A673 (cell line): Measurements from ENCODE around the gene CHD8. TPM values are rescaled to one million over a fixed set of nuclear protein-coding genes. Genes with fewer than 3 reads are reported as not detected.
A peak's percentile ranks its signal among the peaks of the same experiment; 100 is the strongest.
"Not testable (repeated sequence)": the region's sequence is repeated elsewhere in the genome, so short reads cannot be mapped to it uniquely, and the experiment has no call there.

ENCODE experiments used
- BruUV-seq: library from RNA; stranded (reverse); fragments of 400-500 nt; replicated peaks from 2 replicates; lab custom pipeline; 2021; lab: Mats Ljungman, UMichigan
- CTCF ChIA-PET: fragments of 300-600 bp; sonication (Branson Sonifier 250); formaldehyde crosslinking; loops from one replicate; lab custom pipeline; 2022; ENCODE audit warnings: antibody characterized with exemption; lab: Charles Lee
- POLR2A ChIA-PET: fragments of 300-600 bp; sonication (Branson Sonifier 250); formaldehyde crosslinking; loops from one replicate; lab custom pipeline; 2022; ENCODE audit warnings: antibody characterized with exemption; ENCODE audit not compliant: low non-redundant PET; lab: Charles Lee
- DNase-seq: peaks from one replicate; pipeline ENCODE4 v3.0.0-alpha.2; 2015; ENCODE audit warnings: low spot score
- H3K27ac ChIP-seq: fragments of 200-600 bp; sonication (generic); 2 replicates; pipeline ENCODE4 v1.5.1; 2016; ENCODE audit warnings: mixed run types, low read depth, mild to moderate bottlenecking, mixed read lengths, antibody characterized with exemption, low read length; ENCODE audit not compliant: poor library complexity, severe bottlenecking
- H3K27me3 ChIP-seq: fragments of 200-600 bp; sonication (generic); replicated peaks from 2 replicates; pipeline ENCODE4 v1.6.1; 2017; ENCODE audit warnings: mixed run types, low read depth, mild to moderate bottlenecking, mixed read lengths, antibody characterized with exemption, low read length; ENCODE audit not compliant: insufficient read depth, poor library complexity
- H3K36me3 ChIP-seq: fragments of 200-600 bp; sonication (generic); 2 replicates; pipeline ENCODE4 v1.6.1; 2016; ENCODE audit warnings: mixed run types, mild to moderate bottlenecking, mixed read lengths, antibody characterized with exemption, low read length; ENCODE audit not compliant: insufficient read depth, poor library complexity, severe bottlenecking
- H3K4me1 ChIP-seq: fragments of 200-600 bp; sonication (generic); 2 replicates; pipeline ENCODE4 v1.6.1; 2017; ENCODE audit warnings: mixed run types, mild to moderate bottlenecking, mixed read lengths, antibody characterized with exemption, low read length; ENCODE audit not compliant: insufficient read depth, poor library complexity, severe bottlenecking
- H3K4me3 ChIP-seq: fragments of 200-600 bp; sonication (generic); 2 replicates; pipeline ENCODE4 v1.5.1; 2016; ENCODE audit warnings: low read depth, mixed run types, mild to moderate bottlenecking, mixed read lengths, low read length; ENCODE audit not compliant: poor library complexity, severe bottlenecking
- H3K9me3 ChIP-seq: fragments of 200-600 bp; sonication (generic); 2 replicates; pipeline ENCODE4 v1.6.1; 2016; ENCODE audit warnings: mixed run types, low read depth, mild to moderate bottlenecking, mixed read lengths, antibody characterized with exemption, low read length; ENCODE audit not compliant: poor library complexity, severe bottlenecking
- EZH2 ChIP-seq: fragments of 200-600 bp; sonication (generic); IDR thresholded peaks from 2 replicates; pipeline ENCODE4 v1.6.1; 2017; ENCODE audit warnings: borderline replicate concordance, low read depth, mild to moderate bottlenecking, mixed read lengths, antibody characterized with exemption, low read length; ENCODE audit not compliant: poor library complexity, severe bottlenecking
- intact Hi-C: fragments of 100-400 bp; cut with micrococcal nuclease; formaldehyde crosslinking; loops from one replicate; pipeline ENCODE4 v1.10.0; 2022; ENCODE audit not compliant: unreplicated experiment
- total RNA-seq: library from RNA; stranded (reverse); gene quantifications from 2 replicates; pipeline ENCODE4 v1.2.3, GENCODE V29; 2021
- TF ChIP-seq, protein P1 (sequence below): fragments of 300-800, 200-600 bp; sonication (generic); conservative IDR thresholded peaks from 2 replicates; pipeline ENCODE4 v1.5.1; 2017; ENCODE audit warnings: low read depth, mild to moderate bottlenecking, antibody characterized with exemption, low read length, moderate library complexity, mixed read lengths

Gene CHD8
- total RNA-seq, 1 experiment from 2014 or later, result 128 TPM

DNA sequence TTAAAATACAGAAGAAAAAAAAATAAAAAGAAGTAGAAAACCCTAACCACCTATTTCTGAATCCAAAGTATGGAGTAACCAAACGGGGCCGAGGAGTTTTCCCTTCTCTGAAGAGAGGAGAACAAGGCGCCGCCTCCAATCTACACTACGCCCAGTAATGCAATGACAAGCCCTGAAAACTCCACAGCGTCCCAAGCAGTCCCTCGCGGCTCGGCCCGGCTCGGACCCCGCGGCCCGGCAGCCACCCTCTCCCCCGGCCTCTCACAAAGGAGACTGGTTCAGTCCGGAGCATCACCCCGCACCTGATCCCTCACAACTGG lies 371 bp downstream of the CHD8 start:
- Histone ChIP-seq H3K4me1 (peaks cover 1% of the 10 kb centered on the region), H3K27me3 (no peaks in the 10 kb centered on the region), H3K27ac (peak overlapping the region; percentile 92), H3K36me3 (no peaks in the 10 kb centered on the region), H3K9me3 (no peaks in the 10 kb centered on the region), H3K4me3 (peak overlapping the region; percentile 95)
- ChIA-PET POLR2A (interaction anchor here (0.6 kb wide), 1 partner anchor 21 kb away, joined by 3 read pairs; the partner anchor contains the start of gene RAB2B), CTCF (interaction anchor here (0.6 to 1.2 kb wide), 5 partner anchors 11 to 102 kb away, joined by 3 to 12 read pairs (median 4); partner anchors contain the start of genes RAB2B and TOX4)
- no TSS peak for BruUV-seq
- DNase-seq, result no peak
- TF ChIP-seq, protein P1, sequence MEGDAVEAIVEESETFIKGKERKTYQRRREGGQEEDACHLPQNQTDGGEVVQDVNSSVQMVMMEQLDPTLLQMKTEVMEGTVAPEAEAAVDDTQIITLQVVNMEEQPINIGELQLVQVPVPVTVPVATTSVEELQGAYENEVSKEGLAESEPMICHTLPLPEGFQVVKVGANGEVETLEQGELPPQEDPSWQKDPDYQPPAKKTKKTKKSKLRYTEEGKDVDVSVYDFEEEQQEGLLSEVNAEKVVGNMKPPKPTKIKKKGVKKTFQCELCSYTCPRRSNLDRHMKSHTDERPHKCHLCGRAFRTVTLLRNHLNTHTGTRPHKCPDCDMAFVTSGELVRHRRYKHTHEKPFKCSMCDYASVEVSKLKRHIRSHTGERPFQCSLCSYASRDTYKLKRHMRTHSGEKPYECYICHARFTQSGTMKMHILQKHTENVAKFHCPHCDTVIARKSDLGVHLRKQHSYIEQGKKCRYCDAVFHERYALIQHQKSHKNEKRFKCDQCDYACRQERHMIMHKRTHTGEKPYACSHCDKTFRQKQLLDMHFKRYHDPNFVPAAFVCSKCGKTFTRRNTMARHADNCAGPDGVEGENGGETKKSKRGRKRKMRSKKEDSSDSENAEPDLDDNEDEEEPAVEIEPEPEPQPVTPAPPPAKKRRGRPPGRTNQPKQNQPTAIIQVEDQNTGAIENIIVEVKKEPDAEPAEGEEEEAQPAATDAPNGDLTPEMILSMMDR, result no peak
- TF ChIP-seq EZH2, result no peak
- intact Hi-C loops, result loop anchor here (5.0 kb wide), 1 partner anchor 188 kb away; the partner anchor contains the start of gene HNRNPC

GRCh38 chr14:21454843-21455544 lies 929 bp downstream of the CHD8 start:
- H3K36me3 ChIP-seq, result no peaks in the 10 kb centered on the region
- BruUV-seq, result TSS peak; percentile 49
- H3K4me3 ChIP-seq, result peak overlapping the region; percentile 95
- intact Hi-C loops, result loop anchor here (5.0 kb wide), 1 partner anchor 188 kb away; the partner anchor contains the start of gene HNRNPC
- H3K4me1 ChIP-seq, result peaks cover 7% of the 10 kb centered on the region
- POLR2A ChIA-PET, result no interaction called here
- H3K9me3 ChIP-seq, result no peaks in the 10 kb centered on the region
- H3K27me3 ChIP-seq, result no peaks in the 10 kb centered on the region
- TF ChIP-seq, protein P1, result no peak
- TF ChIP-seq EZH2, result no peak
- H3K27ac ChIP-seq, result peak overlapping the region; percentile 92
- CTCF ChIA-PET, result no interaction called here
- DNase-seq, result no peak

- Histone ChIP-seq H3K4me3 (no peak overlapping the region), H3K36me3 (peaks cover 3% of the 10 kb centered on the region), H3K27ac (no peak overlapping the region), H3K27me3 (no peaks in the 10 kb centered on the region), H3K9me3 (no peaks in the 10 kb centered on the region), H3K4me1 (peaks cover 11% of the 10 kb centered on the region)
- intact Hi-C loops, result no loop called here
- ChIA-PET POLR2A (no interaction called here), CTCF (no interaction called here)
- no peak for DNase-seq
- BruUV-seq, result no TSS peak
- no peak for TF ChIP-seq EZH2
- TF ChIP-seq, protein P1, result no peak
Measured at GRCh38 chr14:21449899-21450216, 6.1 kb downstream of the CHD8 start.

GRCh38 chr14:21442657-21443056 lies 13.3 kb downstream of the CHD8 start:
- BruUV-seq, POLR2A ChIA-PET: not testable (repeated sequence)

More at GRCh38 chr14:21442657-21443056, 13.3 kb downstream of the CHD8 start:
- H3K9me3 ChIP-seq, H3K4me3 ChIP-seq, H3K27me3 ChIP-seq, H3K36me3 ChIP-seq, H3K27ac ChIP-seq, DNase-seq, intact Hi-C loops, H3K4me1 ChIP-seq, CTCF ChIA-PET: not testable (repeated sequence)
